ENCODE data around the gene RAPGEF2. TPM values are rescaled to one million over a fixed set of nuclear protein-coding genes. Genes with fewer than 3 reads are reported as not detected.

RAPGEF2 gene
- total and polyA plus RNA-seq, 2 donors (not counting 1 experiment from before 2014, with no cell fraction given): 10.9 to 45.8 TPM

- H3K9me3 ChIP-seq (ENCODE audit: control extremely low read depth in 1 of 3, control insufficient read depth in 2 of 3, insufficient read depth in 1 of 3, low read length in 2 of 3): no peaks in the 10 kb centered on the region
- no peak overlapping the region for H3K4me2 ChIP-seq (replicated peaks; ENCODE audit: low read depth, low read length, poor library complexity, severe bottlenecking)
- H3K36me3 ChIP-seq (replicated peaks in 1 of 2; ENCODE audit: control extremely low read depth in 1 of 2, control insufficient read depth in 1 of 2, extremely low read depth in 1 of 2, insufficient read depth in 2 of 2, low read length in 1 of 2): no peaks in the 10 kb centered on the region
- no peak for TF ChIP-seq CTCF (IDR thresholded peaks at IDR 0.05)
- no peak for TF ChIP-seq EZH2 (IDR thresholded peaks at IDR 0.05; ENCODE audit: borderline replicate concordance, insufficient read depth, low read depth, low read length, poor library complexity, severe bottlenecking)
- ChIA-PET CTCF (no interaction called here), POLR2A (no interaction called here)
- DNase-seq (no peak), ATAC-seq (ENCODE audit: low read depth) (no peak)
- Mint-ChIP-seq H3K27me3 (no peaks in the 10 kb centered on the region), H3K4me3 (no peak overlapping the region), H3K4me1 (no peaks in the 10 kb centered on the region), H3K9me3 (ENCODE audit: insufficient read depth) (no peaks in the 10 kb centered on the region), H3K27ac (no peak overlapping the region)
- intact Hi-C loops (cut with micrococcal nuclease): no loop called here
- H3K27ac ChIP-seq (ENCODE audit: low read length in 2 of 2): no peak overlapping the region
- no peaks in the 10 kb centered on the region for H4K20me1 ChIP-seq (ENCODE audit: control insufficient read depth, insufficient read depth, low read length, poor library complexity, severe bottlenecking)
- no peak overlapping the region for H3K4me3 ChIP-seq (ENCODE audit: control extremely low read depth in 1 of 5, extremely low read depth in 1 of 5, insufficient read depth in 1 of 5, low read depth in 2 of 5, low read length in 4 of 5)
- no peak overlapping the region for H2AFZ ChIP-seq (ENCODE audit: insufficient read depth, low read depth, low read length, poor library complexity, severe bottlenecking)
- no peaks in the 10 kb centered on the region for H3K4me1 ChIP-seq (ENCODE audit: control insufficient read depth in 2 of 2, insufficient read depth in 2 of 2, low read length in 2 of 2)
- H3K27me3 ChIP-seq (replicated peaks in 1 of 4; ENCODE audit: control extremely low read depth in 1 of 4, control insufficient read depth in 3 of 4, insufficient read depth in 4 of 4, low read length in 3 of 4): no peaks in the 10 kb centered on the region
- no CpG with 5 or more reads among the region's 1 CpG for WGBS (ENCODE audit: insufficient coverage)
- H3K9ac ChIP-seq (ENCODE audit: low read length): no peak overlapping the region
- H3K79me2 ChIP-seq (ENCODE audit: control insufficient read depth, insufficient read depth, low read length): no peaks in the 10 kb centered on the region
Observed at GRCh38 chr4:159287767-159288166, 184.9 kb downstream of the RAPGEF2 start.

GRCh38 chr4:159289682-159290081 is 186.8 kb downstream of the RAPGEF2 start:
- intact Hi-C loops (cut with micrococcal nuclease): no loop called here
- no peak overlapping the region for H3K27ac Mint-ChIP-seq
- Histone ChIP-seq H3K4me3 (ENCODE audit: control extremely low read depth in 1 of 5, extremely low read depth in 1 of 5, insufficient read depth in 1 of 5, low read depth in 2 of 5, low read length in 4 of 5) (no peak overlapping the region), H3K4me2 (replicated peaks; ENCODE audit: low read depth, low read length, poor library complexity, severe bottlenecking) (no peak overlapping the region), H3K9ac (ENCODE audit: low read length) (no peak overlapping the region), H4K20me1 (ENCODE audit: control insufficient read depth, insufficient read depth, low read length, poor library complexity, severe bottlenecking) (no peaks in the 10 kb centered on the region), H3K79me2 (ENCODE audit: control insufficient read depth, insufficient read depth, low read length) (no peaks in the 10 kb centered on the region), H3K36me3 (replicated peaks in 1 of 2; ENCODE audit: control extremely low read depth in 1 of 2, control insufficient read depth in 1 of 2, extremely low read depth in 1 of 2, insufficient read depth in 2 of 2, low read length in 1 of 2) (no peaks in the 10 kb centered on the region), H3K9me3 (ENCODE audit: control extremely low read depth in 1 of 3, control insufficient read depth in 2 of 3, insufficient read depth in 1 of 3, low read length in 2 of 3) (no peaks in the 10 kb centered on the region), H3K27ac (ENCODE audit: low read length in 2 of 2) (no peak overlapping the region), H2AFZ (ENCODE audit: insufficient read depth, low read depth, low read length, poor library complexity, severe bottlenecking) (no peak overlapping the region), H3K27me3 (replicated peaks in 1 of 4; ENCODE audit: control extremely low read depth in 1 of 4, control insufficient read depth in 3 of 4, insufficient read depth in 4 of 4, low read length in 3 of 4) (no peaks in the 10 kb centered on the region), H3K4me1 (ENCODE audit: control insufficient read depth in 2 of 2, insufficient read depth in 2 of 2, low read length in 2 of 2) (no peaks in the 10 kb centered on the region)
- no peak overlapping the region for H3K4me3 Mint-ChIP-seq
- ATAC-seq (ENCODE audit: low read depth) (no peak), DNase-seq (no peak)
- no peaks in the 10 kb centered on the region for H3K27me3 Mint-ChIP-seq
- TF ChIP-seq CTCF (IDR thresholded peaks at IDR 0.05) (no peak), EZH2 (IDR thresholded peaks at IDR 0.05; ENCODE audit: borderline replicate concordance, insufficient read depth, low read depth, low read length, poor library complexity, severe bottlenecking) (no peak)
- CTCF ChIA-PET: no interaction called here
- no peaks in the 10 kb centered on the region for H3K4me1 Mint-ChIP-seq
- POLR2A ChIA-PET: no interaction called here
- no CpG with 5 or more reads among the region's 3 CpGs for WGBS (ENCODE audit: insufficient coverage)
- no peaks in the 10 kb centered on the region for H3K9me3 Mint-ChIP-seq (ENCODE audit: insufficient read depth)

Data from B cell (primary cell).